Measurements from ENCODE around the gene DOCK2. TPM values are rescaled to one million over a fixed set of nuclear protein-coding genes. Genes with fewer than 3 reads are reported as not detected.

DOCK2 gene
- total and polyA plus RNA-seq, 2 donors (not counting 1 experiment from before 2014, with no cell fraction given) = 112 to 330 TPM

DNA sequence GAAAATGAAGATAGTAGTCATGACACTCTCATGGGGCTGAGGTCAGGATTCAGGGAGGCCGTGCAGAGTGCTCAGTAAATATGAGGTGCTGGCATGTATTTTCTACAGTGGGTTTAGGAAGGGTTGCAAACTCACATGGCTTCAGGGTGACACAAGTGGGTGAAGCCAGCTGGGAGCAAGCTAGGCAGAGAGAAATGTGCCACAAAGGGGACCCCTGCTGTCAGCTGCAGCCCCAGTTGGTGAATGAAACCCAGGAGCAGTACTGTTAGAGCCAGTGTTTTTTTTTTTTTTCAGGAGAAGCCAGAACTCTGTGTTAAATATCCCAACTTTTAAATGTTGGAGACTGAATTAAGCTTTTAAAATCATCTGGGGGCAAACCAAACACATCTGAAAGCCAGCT is 267.9 kb downstream of the DOCK2 start:
- Histone ChIP-seq H3K4me3 (ENCODE audit: control extremely low read depth in 1 of 5, extremely low read depth in 1 of 5, insufficient read depth in 1 of 5, low read depth in 2 of 5, low read length in 4 of 5) (no peak overlapping the region), H4K20me1 (ENCODE audit: control insufficient read depth, insufficient read depth, low read length, poor library complexity, severe bottlenecking) (peaks cover 29% of the 10 kb centered on the region), H2AFZ (ENCODE audit: insufficient read depth, low read depth, low read length, poor library complexity, severe bottlenecking) (no peak overlapping the region), H3K79me2 (ENCODE audit: control insufficient read depth, insufficient read depth, low read length) (peaks cover 10% of the 10 kb centered on the region), H3K36me3 (replicated peaks in 1 of 2; ENCODE audit: control extremely low read depth in 1 of 2, control insufficient read depth in 1 of 2, extremely low read depth in 1 of 2, insufficient read depth in 2 of 2, low read length in 1 of 2) (peaks cover 4 to 25% of the 10 kb centered on the region in 2 experiments), H3K9ac (ENCODE audit: low read length) (no peak overlapping the region), H3K4me2 (replicated peaks; ENCODE audit: low read depth, low read length, poor library complexity, severe bottlenecking) (no peak overlapping the region), H3K27ac (ENCODE audit: low read length in 2 of 2) (no peak overlapping the region), H3K4me1 (ENCODE audit: control insufficient read depth in 2 of 2, insufficient read depth in 2 of 2, low read length in 2 of 2) (no peaks in the 10 kb centered on the region), H3K27me3 (replicated peaks in 1 of 4; ENCODE audit: control extremely low read depth in 1 of 4, control insufficient read depth in 3 of 4, insufficient read depth in 4 of 4, low read length in 3 of 4) (no peaks in the 10 kb centered on the region), H3K9me3 (ENCODE audit: control extremely low read depth in 1 of 3, control insufficient read depth in 2 of 3, insufficient read depth in 1 of 3, low read length in 2 of 3) (no peaks in the 10 kb centered on the region)
- ATAC-seq (ENCODE audit: low read depth) (no peak), DNase-seq (no peak)
- no peaks in the 10 kb centered on the region for H3K27me3 Mint-ChIP-seq
- intact Hi-C loops (cut with micrococcal nuclease) = no loop called here
- CTCF ChIA-PET = no interaction called here
- peaks cover 10% of the 10 kb centered on the region for H3K4me1 Mint-ChIP-seq
- TF ChIP-seq EZH2 (IDR thresholded peaks at IDR 0.05; ENCODE audit: borderline replicate concordance, insufficient read depth, low read depth, low read length, poor library complexity, severe bottlenecking) = no peak
- TF ChIP-seq, protein P1, sequence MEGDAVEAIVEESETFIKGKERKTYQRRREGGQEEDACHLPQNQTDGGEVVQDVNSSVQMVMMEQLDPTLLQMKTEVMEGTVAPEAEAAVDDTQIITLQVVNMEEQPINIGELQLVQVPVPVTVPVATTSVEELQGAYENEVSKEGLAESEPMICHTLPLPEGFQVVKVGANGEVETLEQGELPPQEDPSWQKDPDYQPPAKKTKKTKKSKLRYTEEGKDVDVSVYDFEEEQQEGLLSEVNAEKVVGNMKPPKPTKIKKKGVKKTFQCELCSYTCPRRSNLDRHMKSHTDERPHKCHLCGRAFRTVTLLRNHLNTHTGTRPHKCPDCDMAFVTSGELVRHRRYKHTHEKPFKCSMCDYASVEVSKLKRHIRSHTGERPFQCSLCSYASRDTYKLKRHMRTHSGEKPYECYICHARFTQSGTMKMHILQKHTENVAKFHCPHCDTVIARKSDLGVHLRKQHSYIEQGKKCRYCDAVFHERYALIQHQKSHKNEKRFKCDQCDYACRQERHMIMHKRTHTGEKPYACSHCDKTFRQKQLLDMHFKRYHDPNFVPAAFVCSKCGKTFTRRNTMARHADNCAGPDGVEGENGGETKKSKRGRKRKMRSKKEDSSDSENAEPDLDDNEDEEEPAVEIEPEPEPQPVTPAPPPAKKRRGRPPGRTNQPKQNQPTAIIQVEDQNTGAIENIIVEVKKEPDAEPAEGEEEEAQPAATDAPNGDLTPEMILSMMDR (IDR thresholded peaks at IDR 0.05) = no peak
- no peak overlapping the region for H3K4me3 Mint-ChIP-seq
- H3K27ac Mint-ChIP-seq = no peak overlapping the region
- 86% methylated on average over 1 of the region's 1 CpG for whole genome bisulfite sequencing (ENCODE audit: insufficient coverage)
- POLR2A ChIA-PET = no interaction called here
- no peaks in the 10 kb centered on the region for H3K9me3 Mint-ChIP-seq (ENCODE audit: insufficient read depth)

GRCh38 chr5:169906745-169907649 is 269.9 kb downstream of the DOCK2 start:
- no peaks in the 10 kb centered on the region for H3K9me3 Mint-ChIP-seq (ENCODE audit: insufficient read depth)
- H3K36me3 ChIP-seq (replicated peaks in 1 of 2; ENCODE audit: control extremely low read depth in 1 of 2, control insufficient read depth in 1 of 2, extremely low read depth in 1 of 2, insufficient read depth in 2 of 2, low read length in 1 of 2) = peaks cover 2 to 14% of the 10 kb centered on the region in 2 experiments
- H3K4me3 Mint-ChIP-seq = no peak overlapping the region
- H3K4me2 ChIP-seq (replicated peaks; ENCODE audit: low read depth, low read length, poor library complexity, severe bottlenecking) = no peak overlapping the region
- H3K27ac Mint-ChIP-seq = no peak overlapping the region
- no peak overlapping the region for H3K4me3 ChIP-seq (ENCODE audit: control extremely low read depth in 1 of 5, extremely low read depth in 1 of 5, insufficient read depth in 1 of 5, low read depth in 2 of 5, low read length in 4 of 5)
- no peaks in the 10 kb centered on the region for H3K27me3 ChIP-seq (replicated peaks in 1 of 4; ENCODE audit: control extremely low read depth in 1 of 4, control insufficient read depth in 3 of 4, insufficient read depth in 4 of 4, low read length in 3 of 4)
- ChIA-PET CTCF (no interaction called here), POLR2A (no interaction called here)
- DNase-seq = no peak
- H2AFZ ChIP-seq (ENCODE audit: insufficient read depth, low read depth, low read length, poor library complexity, severe bottlenecking) = no peak overlapping the region
- intact Hi-C loops (cut with micrococcal nuclease) = no loop called here
- H3K9me3 ChIP-seq (ENCODE audit: control extremely low read depth in 1 of 3, control insufficient read depth in 2 of 3, insufficient read depth in 1 of 3, low read length in 2 of 3) = no peaks in the 10 kb centered on the region
- no peak for TF ChIP-seq EZH2 (IDR thresholded peaks at IDR 0.05; ENCODE audit: borderline replicate concordance, insufficient read depth, low read depth, low read length, poor library complexity, severe bottlenecking)
- TF ChIP-seq, protein P1 (IDR thresholded peaks at IDR 0.05) = no peak
- WGBS (ENCODE audit: insufficient coverage) = 98% methylated on average over 6 of the region's 8 CpGs
- peaks cover 3% of the 10 kb centered on the region for H3K4me1 Mint-ChIP-seq
- no peak overlapping the region for H3K9ac ChIP-seq (ENCODE audit: low read length)
- no peaks in the 10 kb centered on the region for H3K27me3 Mint-ChIP-seq
- no peak overlapping the region for H3K27ac ChIP-seq (ENCODE audit: low read length in 2 of 2)
- H3K4me1 ChIP-seq (ENCODE audit: control insufficient read depth in 2 of 2, insufficient read depth in 2 of 2, low read length in 2 of 2) = no peaks in the 10 kb centered on the region
- peaks cover 30% of the 10 kb centered on the region for H4K20me1 ChIP-seq (ENCODE audit: control insufficient read depth, insufficient read depth, low read length, poor library complexity, severe bottlenecking)
- ATAC-seq (ENCODE audit: low read depth) = no peak
- peaks cover 5% of the 10 kb centered on the region for H3K79me2 ChIP-seq (ENCODE audit: control insufficient read depth, insufficient read depth, low read length)
